ENCODE results near the gene AGAP1. TPM values are rescaled to one million over a fixed set of nuclear protein-coding genes. Genes with fewer than 3 reads are reported as not detected.

Gene AGAP1
- total and polyA plus RNA-seq, 4 donors = 2.0 to 8.5 (median 5.4) TPM

- Histone ChIP-seq H3K27ac (ENCODE audit: low read depth in 1 of 2, low read length in 2 of 2) (no peak overlapping the region), H3K36me3 (ENCODE audit: control insufficient read depth in 4 of 4, insufficient read depth in 3 of 4, low read depth in 1 of 4, low read length in 3 of 4) (peaks cover 0 to 1% (median 0%) of the 10 kb centered on the region in 4 donors), H3K4me3 (ENCODE audit: low read depth in 1 of 3, low read length in 3 of 3) (no peak overlapping the region), H3K9me3 (ENCODE audit: control insufficient read depth in 4 of 4, low read length in 3 of 4) (no peaks in the 10 kb centered on the region), H3K4me1 (ENCODE audit: control insufficient read depth in 4 of 4, insufficient read depth in 4 of 4, low read length in 3 of 4) (no peaks in the 10 kb centered on the region), H3K9ac (ENCODE audit: low read depth in 1 of 2, low read length in 2 of 2) (no peak overlapping the region), H3K27me3 (ENCODE audit: control insufficient read depth in 4 of 4, insufficient read depth in 4 of 4, low read length in 3 of 4) (no peaks in the 10 kb centered on the region)
- no peak for DNase-seq (ENCODE audit: low spot score)
- no peak for TF ChIP-seq SP1 (IDR thresholded peaks at IDR 0.05)
- TF ChIP-seq FOXA2 (IDR thresholded peaks at IDR 0.05) = no peak
- TF ChIP-seq GABPA (IDR thresholded peaks at IDR 0.05 in 1 of 2, conservative IDR thresholded peaks at IDR 0.05 in 1 of 2) = no peak
- TF ChIP-seq, protein P1, sequence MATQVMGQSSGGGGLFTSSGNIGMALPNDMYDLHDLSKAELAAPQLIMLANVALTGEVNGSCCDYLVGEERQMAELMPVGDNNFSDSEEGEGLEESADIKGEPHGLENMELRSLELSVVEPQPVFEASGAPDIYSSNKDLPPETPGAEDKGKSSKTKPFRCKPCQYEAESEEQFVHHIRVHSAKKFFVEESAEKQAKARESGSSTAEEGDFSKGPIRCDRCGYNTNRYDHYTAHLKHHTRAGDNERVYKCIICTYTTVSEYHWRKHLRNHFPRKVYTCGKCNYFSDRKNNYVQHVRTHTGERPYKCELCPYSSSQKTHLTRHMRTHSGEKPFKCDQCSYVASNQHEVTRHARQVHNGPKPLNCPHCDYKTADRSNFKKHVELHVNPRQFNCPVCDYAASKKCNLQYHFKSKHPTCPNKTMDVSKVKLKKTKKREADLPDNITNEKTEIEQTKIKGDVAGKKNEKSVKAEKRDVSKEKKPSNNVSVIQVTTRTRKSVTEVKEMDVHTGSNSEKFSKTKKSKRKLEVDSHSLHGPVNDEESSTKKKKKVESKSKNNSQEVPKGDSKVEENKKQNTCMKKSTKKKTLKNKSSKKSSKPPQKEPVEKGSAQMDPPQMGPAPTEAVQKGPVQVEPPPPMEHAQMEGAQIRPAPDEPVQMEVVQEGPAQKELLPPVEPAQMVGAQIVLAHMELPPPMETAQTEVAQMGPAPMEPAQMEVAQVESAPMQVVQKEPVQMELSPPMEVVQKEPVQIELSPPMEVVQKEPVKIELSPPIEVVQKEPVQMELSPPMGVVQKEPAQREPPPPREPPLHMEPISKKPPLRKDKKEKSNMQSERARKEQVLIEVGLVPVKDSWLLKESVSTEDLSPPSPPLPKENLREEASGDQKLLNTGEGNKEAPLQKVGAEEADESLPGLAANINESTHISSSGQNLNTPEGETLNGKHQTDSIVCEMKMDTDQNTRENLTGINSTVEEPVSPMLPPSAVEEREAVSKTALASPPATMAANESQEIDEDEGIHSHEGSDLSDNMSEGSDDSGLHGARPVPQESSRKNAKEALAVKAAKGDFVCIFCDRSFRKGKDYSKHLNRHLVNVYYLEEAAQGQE (IDR thresholded peaks at IDR 0.05) = no peak
- TF ChIP-seq JUND (IDR thresholded peaks at IDR 0.05) = no peak
- TF ChIP-seq, protein P2, sequence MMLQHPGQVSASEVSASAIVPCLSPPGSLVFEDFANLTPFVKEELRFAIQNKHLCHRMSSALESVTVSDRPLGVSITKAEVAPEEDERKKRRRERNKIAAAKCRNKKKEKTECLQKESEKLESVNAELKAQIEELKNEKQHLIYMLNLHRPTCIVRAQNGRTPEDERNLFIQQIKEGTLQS (IDR thresholded peaks at IDR 0.05) = no peak
- TF ChIP-seq, protein P3, sequence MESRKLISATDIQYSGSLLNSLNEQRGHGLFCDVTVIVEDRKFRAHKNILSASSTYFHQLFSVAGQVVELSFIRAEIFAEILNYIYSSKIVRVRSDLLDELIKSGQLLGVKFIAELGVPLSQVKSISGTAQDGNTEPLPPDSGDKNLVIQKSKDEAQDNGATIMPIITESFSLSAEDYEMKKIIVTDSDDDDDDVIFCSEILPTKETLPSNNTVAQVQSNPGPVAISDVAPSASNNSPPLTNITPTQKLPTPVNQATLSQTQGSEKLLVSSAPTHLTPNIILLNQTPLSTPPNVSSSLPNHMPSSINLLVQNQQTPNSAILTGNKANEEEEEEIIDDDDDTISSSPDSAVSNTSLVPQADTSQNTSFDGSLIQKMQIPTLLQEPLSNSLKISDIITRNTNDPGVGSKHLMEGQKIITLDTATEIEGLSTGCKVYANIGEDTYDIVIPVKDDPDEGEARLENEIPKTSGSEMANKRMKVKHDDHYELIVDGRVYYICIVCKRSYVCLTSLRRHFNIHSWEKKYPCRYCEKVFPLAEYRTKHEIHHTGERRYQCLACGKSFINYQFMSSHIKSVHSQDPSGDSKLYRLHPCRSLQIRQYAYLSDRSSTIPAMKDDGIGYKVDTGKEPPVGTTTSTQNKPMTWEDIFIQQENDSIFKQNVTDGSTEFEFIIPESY (IDR thresholded peaks at IDR 0.05) = no peak
- TF ChIP-seq, protein P4, sequence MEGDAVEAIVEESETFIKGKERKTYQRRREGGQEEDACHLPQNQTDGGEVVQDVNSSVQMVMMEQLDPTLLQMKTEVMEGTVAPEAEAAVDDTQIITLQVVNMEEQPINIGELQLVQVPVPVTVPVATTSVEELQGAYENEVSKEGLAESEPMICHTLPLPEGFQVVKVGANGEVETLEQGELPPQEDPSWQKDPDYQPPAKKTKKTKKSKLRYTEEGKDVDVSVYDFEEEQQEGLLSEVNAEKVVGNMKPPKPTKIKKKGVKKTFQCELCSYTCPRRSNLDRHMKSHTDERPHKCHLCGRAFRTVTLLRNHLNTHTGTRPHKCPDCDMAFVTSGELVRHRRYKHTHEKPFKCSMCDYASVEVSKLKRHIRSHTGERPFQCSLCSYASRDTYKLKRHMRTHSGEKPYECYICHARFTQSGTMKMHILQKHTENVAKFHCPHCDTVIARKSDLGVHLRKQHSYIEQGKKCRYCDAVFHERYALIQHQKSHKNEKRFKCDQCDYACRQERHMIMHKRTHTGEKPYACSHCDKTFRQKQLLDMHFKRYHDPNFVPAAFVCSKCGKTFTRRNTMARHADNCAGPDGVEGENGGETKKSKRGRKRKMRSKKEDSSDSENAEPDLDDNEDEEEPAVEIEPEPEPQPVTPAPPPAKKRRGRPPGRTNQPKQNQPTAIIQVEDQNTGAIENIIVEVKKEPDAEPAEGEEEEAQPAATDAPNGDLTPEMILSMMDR (IDR thresholded peaks at IDR 0.05; ENCODE audit: low read depth, low read length, missing input control) = no peak
- TF ChIP-seq EGR1 (IDR thresholded peaks at IDR 0.05; ENCODE audit: low read depth in 2 of 2) = no peak
- TF ChIP-seq FOXA1 (IDR thresholded peaks at IDR 0.05) = no peak
- no peak for TF ChIP-seq HNF4G (IDR thresholded peaks at IDR 0.05)
- 93% methylated on average over 3 of the region's 3 CpGs for WGBS
These were observed 389.8 kb downstream of the AGAP1 start for GRCh38 chr2:235883675-235884074.

DNA sequence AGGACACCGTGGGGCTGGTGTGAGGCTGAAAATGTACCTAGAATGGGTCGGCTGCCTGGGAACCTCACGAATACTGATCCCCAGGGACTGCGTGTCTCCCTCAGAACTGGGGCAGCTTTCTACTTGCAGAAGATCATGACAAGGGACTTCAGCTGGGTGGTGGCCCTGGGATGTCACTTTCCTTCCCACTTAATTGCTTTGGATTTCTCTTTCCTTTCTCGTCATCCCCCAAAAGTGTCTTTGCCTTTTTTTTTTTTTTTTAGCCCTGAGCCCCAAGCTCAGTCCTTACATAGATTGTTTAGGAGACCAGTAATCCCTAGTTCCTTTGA, 395.4 kb downstream of the AGAP1 start:
- Histone ChIP-seq H3K27ac (ENCODE audit: low read depth in 1 of 2, low read length in 2 of 2) (no peak overlapping the region), H3K9me3 (ENCODE audit: control insufficient read depth in 4 of 4, low read length in 3 of 4) (no peaks in the 10 kb centered on the region), H3K36me3 (ENCODE audit: control insufficient read depth in 4 of 4, insufficient read depth in 3 of 4, low read depth in 1 of 4, low read length in 3 of 4) (peaks cover 0 to 2% (median under 1%) of the 10 kb centered on the region in 4 donors), H3K9ac (ENCODE audit: low read depth in 1 of 2, low read length in 2 of 2) (no peak overlapping the region), H3K27me3 (ENCODE audit: control insufficient read depth in 4 of 4, insufficient read depth in 4 of 4, low read length in 3 of 4) (no peaks in the 10 kb centered on the region), H3K4me1 (ENCODE audit: control insufficient read depth in 4 of 4, insufficient read depth in 4 of 4, low read length in 3 of 4) (no peaks in the 10 kb centered on the region), H3K4me3 (ENCODE audit: low read depth in 1 of 3, low read length in 3 of 3) (no peak overlapping the region)
- DNase-seq (ENCODE audit: low spot score) = no peak
- 87% methylated on average over 5 of the region's 5 CpGs for WGBS
- TF ChIP-seq, protein P2 (IDR thresholded peaks at IDR 0.05) = no peak
- TF ChIP-seq MAX (IDR thresholded peaks at IDR 0.05) (no peak), TAF1 (conservative IDR thresholded peaks at IDR 0.05) (no peak), JUND (IDR thresholded peaks at IDR 0.05) (no peak), EGR1 (IDR thresholded peaks at IDR 0.05; ENCODE audit: low read depth in 2 of 2) (no peak), NR2F2 (IDR thresholded peaks at IDR 0.05) (no peak), RXRA (IDR thresholded peaks at IDR 0.05) (no peak), HNF4A (conservative IDR thresholded peaks at IDR 0.05) (no peak), RAD21 (IDR thresholded peaks at IDR 0.05) (no peak), SP1 (IDR thresholded peaks at IDR 0.05) (no peak), FOXA2 (IDR thresholded peaks at IDR 0.05) (no peak), HNF4G (IDR thresholded peaks at IDR 0.05) (no peak)
- TF ChIP-seq, protein P1 (IDR thresholded peaks at IDR 0.05) = no peak
- TF ChIP-seq, protein P3 (IDR thresholded peaks at IDR 0.05) = no peak

Measured in liver (tissue), 9 donors.